HG02840 (cell line): ENCODE measurements around the gene ZEB2.
A peak's percentile ranks its signal among the peaks of the same experiment; 100 is the strongest.

Experiments used
- ATAC-seq: cut with Tn5 transposase; IDR thresholded peaks from one replicate; pipeline ENCODE4 v1.9.1; 2021; ENCODE audit warnings: mild to moderate bottlenecking, moderate library complexity, moderate number of reproducible peaks; ENCODE audit not compliant: unreplicated experiment, low FRiP score

ZEB2 gene

DNA sequence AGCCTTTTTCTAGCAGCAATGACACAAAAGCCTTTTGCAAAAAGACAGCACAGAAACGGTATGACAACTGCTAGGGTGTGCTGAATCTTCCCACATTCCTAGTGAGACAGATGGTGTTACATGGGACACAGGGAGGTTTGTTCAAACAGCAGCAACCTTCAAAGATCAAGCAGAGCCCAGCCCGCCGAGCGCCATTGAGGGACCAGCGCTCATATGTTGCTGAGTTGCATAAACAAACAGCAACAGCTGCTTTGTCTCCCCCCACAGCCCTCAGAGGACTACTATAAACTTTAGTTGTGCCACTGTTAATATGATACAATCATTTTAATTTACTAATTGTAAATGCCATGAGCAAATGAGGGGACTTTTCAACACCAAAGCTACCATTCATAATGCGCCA, 117.7 kb downstream of the ZEB2 start:
- ATAC-seq, result no peak

DNA sequence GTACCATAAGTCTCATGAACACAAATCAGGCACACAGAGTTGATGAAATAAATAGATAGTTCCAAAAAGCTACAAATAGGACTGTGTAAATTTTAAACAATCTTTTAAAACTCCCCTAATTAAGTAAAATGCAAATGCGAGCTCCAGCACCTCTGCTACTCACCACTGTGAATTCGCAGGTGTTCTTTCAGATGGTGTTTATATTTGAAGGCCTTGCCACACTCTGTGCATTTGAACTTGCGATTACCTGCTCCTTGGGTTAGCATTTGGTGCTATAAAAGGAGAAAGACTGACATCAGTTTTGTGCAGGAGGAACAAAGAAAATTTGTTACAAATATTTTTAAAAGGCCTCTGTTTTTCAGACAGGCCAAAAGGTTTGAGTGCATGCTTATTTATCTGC, 118.9 kb downstream of the ZEB2 start:
- ATAC-seq, result no peak

DNA sequence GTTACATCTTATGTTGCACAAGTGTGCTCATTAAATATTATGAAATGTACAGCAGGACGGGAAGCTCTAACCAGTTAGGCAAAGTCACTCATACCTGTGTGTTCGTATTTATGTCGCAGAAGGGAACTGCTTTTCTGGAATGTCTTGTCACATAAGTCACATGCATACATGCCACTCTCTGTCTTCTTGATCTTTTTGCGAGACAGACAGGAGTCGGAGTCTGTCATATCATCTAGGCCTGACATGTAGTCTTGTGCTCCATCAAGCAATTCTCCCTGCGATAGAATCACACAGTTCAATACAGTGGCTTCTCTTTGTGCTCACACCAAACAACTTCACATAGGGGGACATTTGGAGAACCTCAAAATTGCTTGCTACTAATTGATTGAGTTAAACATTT, 123.6 kb downstream of the ZEB2 start:
- ATAC-seq, result no peak

DNA sequence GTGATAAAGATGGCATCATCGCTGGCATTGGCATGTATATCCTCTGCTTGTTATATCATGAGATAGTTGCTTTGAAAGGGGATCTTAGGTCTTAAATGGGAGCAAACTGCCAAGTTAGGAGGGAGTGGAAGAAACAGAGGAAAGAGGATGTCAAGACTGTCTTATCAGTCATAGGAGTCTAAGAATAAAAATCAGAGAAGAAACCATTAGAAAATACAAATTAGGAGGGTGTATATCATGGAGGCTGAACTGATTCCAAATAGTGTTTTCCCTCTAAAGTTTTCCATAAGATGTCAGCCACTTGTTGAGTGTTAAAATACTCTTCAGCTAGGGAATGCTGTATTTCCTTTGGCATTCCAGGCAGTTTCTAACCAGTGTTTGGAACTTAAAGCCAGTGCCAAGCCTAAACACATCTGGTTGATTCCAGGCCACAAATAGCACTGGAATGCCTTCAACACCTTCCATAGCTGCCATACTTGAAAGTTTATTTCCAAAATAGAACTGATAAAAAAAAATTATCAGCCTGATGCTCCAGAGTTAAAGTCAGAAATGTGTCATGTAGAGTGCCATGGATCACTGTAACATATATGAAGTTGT, 129.4 kb downstream of the ZEB2 start:
- ATAC-seq, result no peak

DNA sequence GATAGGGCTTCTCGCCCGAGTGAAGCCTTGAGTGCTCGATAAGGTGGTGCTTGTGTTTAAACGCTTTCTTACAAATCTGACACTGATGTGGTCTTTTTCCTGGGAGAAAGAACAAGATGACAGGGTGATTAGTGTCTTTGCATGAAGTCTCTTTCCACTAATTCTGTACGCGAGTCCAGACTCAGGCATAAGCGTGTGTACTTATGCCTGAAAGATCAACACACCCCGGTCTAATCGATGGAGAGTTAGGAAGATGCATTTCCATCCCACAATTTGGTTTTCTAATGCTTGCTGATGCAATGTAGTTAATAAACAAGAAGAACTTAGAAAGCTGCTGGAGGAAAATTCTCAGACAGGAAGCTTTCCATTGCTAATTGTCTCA, 130.0 kb downstream of the ZEB2 start:
- ATAC-seq, result no peak

DNA sequence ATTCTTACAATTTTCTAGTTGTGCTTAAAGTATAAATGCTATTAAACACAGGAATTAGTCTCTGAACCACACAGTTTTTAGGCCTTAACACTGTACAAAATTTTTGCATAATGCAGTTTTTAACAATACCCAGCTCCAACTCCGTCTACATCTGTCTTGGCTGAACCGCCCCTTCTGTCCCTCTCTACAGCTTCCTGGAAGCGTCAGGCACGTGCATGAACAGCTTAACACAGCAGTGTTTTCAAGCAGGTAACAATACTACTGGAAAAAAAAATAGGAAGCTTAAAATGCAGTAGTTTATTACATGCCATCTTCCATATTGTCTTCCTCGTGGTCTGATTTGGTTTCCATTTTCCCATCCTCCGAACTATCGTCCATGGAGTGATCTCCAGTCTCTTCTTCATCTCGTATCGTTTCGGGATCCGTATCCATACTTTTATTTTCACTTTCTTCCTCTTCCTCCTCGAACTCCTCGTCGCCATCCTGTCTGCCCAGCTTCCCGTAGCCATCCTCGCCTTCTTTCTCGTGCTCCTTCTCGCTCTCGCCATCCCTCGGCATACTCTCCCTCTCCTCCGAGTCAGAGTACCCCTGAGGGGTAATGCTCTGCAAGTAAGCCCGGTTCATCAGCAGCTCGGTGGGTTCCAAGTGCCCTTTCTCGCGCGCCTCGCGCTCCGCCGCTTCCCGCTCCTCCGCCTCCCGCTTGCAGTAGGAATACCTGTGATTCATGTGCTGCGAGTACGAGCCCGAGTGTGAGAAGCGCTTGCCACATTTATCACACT, 130.6 kb downstream of the ZEB2 start:
- ATAC-seq, result no peak

DNA sequence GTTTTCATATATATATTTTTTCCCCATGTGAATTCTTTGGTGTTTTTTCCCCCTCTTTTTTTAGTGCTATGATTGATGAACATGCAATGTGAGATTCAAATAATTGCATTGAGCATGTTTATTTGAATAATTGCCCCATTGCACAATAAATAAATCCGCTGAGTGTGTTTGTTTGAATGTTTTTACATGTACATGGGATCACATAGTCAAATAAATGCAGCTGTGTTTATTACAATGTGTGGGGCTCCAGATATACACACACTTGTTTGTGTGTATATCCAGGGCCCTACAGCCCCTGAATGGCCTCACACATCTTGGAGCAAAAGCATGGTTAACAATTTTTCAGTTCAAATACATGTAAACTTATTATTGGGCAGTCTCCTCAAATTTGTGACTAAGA, 134.5 kb downstream of the ZEB2 start:
- ATAC-seq, result no peak

DNA sequence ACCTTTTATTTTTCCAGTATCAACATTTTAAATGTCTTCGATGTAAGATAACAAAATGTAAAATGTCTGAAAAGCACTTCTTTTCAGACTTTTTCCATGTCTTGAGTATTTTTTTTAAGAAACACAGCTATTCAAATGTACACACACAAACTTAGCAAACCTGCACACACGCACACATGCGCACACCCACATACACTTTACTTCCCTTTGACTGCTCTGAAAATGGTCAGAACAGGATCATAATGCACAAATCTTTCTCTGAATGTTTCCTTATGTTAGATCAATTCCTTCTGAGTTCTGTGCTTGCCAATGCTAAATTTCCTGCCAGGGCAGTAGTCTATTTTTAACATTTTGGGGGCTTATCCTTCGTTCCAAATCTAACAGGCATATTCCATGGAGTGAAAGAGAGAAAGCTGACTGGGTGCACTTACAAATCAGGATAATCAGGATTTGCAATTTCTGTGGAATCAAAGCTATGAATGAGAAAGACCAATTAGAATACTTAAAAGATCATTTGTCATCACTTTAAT, 136.3 kb downstream of the ZEB2 start:
- no peak for ATAC-seq

DNA sequence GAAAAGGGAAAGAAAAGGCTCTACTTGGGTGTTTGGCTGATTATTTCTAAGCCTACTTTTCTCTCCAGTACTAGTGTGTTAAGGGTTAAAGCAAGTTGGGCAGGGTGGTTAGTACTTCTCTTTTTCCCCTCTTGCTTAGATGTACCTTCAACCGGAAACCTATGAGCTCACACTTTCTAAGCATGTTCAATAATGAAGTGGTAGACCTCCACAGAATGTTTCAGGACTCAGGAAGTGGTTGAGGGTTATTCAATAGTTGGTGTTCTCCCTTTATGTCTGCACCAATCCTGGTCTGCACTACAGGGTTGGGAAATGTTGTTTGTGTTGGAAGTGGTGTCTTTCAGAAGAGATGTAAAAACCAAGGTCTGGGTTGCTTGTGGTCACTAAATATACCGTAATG, 137.1 kb downstream of the ZEB2 start:
- ATAC-seq, result peak; percentile 98

DNA sequence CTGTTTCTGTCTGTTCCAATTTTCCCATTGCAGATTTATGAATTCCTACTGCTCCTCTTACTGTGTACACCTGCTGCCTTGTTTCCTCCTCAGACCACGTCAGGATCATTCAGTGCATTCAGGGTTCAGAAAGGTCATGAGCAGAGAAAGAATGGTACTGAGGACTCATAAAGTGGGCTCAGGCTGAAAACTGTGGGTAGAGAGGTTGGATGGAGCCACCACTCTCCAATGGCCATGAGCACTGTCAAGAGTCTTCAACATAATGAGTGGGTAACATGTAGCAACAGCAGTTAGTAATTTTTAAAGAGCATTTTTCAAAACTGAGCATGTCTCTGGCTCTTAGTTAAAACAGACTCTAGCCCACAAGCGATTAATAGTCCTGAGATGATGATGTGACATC, 138.2 kb downstream of the ZEB2 start:
- no peak for ATAC-seq

DNA sequence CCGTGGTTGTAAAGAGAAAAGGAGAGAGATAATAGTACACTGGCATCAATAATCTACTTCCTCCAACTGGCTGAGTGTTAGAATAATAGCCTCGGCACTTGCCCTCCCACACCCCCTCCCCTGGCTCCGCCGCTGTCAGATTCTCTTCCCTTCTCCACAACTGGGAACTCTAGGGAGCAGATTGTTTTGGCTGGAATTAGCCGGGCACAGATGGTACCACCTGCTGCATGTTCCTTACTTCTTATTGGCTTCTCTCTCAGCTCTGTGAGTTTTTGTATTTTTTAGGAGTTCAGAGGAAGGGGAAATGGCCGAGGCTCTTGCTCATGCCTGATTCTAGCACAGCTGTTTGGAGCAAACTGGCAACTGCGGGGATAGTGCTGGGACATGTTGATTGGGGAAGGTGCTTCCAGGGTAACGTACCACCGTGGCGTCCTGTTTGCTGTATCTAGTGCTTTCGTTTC, 140.0 kb downstream of the ZEB2 start:
- ATAC-seq, result no peak

DNA sequence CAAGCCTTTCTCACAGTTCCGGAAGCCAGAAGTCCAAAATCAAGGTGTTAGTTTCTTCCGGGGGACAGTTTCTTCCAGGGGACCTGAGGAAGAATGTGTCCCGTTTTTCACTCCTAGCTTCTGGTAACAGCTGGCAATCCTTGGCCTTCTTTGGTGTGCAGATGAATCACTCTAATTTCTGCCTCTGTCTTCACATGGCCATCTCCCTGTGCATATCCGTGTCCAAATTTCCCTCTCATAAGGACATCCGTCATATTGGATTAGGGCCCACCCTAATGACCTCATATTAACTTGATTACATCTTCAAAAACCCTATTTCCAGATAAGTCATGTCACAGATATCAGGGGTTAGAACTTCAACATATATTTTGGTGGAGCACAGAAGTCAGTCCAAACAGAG, 141.4 kb downstream of the ZEB2 start:
- no peak for ATAC-seq

DNA sequence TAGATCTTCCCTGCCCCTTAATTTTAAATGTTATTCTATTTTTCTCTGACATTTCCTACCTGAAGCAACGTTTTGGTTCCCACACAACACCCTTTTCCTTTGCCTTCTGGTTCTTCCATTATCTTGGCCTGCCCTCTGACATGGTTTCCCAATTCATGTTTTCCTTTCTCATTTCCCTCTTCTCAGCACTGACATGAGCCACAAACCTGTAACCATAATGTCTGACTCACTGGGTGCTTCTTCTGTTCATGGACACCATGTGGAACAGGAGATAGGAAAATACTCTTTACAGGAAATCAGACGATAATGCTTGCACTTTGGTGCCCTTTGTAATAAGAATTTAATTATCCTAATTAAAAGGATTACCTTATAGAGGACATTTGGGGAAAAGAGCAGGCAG, 142.0 kb downstream of the ZEB2 start:
- ATAC-seq, result no peak

DNA sequence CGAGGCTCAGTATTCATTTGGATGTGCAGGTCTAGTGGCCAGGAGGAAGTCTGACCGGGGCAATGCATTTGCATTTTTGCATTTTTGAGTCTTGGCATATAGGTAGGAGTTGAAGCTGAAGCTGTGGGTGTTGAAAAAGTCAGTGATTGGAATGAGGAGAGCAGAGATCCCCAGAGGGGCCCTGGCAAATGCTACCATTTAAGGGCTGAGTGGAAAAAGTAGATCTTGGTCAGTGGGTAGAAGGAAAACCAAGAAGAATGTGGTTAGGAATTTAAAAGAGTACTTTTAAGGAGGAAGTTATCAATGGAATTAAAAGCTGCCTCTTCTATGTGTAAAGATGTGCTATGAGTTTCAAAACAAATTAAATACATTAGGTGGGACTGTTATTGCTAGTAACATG, 143.0 kb downstream of the ZEB2 start:
- no peak for ATAC-seq

DNA sequence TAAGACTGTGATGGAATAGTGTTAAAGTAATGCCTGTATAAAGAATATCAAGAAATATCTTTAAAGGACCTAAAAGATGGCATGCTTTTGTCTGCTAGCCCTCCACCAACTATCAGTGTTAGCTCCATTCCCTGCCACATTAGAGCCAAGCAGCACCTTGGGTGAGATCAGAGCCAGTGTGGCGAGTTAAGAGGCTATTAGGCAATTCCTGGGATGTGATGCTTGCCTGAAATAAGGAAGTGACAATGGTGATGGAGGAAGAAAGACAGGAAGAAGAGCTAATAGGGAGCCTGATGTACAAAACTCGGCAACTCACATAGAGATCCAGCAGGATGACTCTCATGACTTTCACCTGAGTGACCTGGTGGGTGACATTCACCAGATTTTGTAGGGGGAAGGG, 143.5 kb downstream of the ZEB2 start:
- no peak for ATAC-seq

DNA sequence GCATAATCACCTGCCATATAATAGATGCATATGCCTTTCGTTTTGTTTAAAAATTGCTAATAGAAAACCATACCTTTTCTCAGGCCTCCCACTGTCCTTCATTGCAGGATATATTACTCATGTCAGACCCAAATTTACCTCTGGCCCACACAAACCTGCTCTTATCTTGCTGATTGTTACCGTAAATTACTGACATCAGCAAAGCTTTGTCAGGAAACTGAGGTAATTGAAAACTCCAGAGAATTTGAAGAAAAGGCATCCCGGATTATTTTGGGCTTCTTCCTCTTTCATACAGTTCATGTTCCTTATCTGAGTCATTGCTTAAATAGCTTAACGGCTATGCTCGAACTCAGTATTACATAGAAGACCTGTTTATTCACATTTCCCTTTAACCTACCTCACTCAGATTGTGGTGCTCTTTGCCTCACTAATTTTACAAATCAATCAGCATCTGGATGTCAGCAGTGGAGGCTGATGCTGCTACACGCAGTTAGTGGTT, 145.7 kb downstream of the ZEB2 start:
- ATAC-seq, result peak; percentile 67

DNA sequence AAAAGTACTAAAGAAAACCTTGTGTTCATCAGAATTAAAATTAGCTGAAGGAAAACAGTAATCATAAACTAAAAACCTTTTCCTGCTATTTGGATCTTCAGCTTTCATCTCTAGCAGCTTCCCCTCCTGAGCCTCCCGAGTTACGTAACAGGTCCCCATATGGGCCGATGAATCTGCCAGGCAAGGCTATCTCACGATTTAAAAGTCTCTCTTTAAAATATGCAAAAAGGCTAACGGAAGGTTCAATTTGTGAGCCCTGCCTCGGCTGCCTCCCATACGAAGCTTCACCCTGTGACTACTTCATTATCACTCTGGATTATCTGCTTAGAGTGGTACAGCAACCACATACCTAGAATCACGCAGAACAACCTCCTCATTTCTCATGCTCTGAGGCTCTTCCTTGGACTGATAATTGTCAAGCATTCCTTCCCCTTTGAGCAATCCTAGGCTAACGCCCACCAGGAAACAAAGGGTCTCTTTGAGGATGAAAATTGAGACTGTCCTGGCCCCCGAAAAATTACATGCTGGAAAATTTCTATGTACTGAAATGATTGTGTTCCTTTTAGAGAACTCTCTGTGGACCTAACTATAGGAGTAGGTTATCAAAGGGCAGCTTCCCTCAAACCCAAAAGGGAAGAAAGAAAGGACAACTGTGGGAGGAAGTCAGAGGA, 147.4 kb downstream of the ZEB2 start:
- ATAC-seq, result no peak

DNA sequence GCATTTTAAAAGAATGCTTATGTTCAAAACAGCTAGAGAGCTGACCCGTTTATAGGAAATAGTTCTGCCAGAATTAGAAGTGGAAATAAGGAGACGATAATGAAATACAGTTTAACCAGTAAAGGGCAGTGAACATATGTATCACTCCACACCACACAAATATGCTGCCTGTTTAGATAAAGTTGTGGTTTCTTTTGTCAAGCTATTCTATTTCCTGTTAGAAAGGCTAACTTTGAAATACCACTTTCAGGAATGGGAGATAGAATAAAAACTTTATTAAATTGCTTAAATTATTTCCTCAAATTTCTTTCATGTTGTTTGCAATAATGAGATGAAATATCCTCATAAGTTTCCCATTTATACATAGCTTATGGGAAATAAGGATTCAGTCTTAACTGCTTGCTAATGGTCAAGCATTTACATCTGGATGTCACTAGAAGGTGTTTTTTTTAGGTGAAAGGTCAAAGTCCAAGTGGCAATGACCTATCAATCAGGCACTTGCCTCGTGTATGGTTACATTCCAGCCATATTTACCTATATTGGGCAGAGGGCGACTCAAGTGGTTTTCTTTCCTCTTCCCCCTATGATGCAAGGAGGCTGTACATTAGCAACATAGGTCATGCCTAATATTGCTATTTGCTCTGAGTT, 148.9 kb downstream of the ZEB2 start:
- no peak for ATAC-seq

DNA sequence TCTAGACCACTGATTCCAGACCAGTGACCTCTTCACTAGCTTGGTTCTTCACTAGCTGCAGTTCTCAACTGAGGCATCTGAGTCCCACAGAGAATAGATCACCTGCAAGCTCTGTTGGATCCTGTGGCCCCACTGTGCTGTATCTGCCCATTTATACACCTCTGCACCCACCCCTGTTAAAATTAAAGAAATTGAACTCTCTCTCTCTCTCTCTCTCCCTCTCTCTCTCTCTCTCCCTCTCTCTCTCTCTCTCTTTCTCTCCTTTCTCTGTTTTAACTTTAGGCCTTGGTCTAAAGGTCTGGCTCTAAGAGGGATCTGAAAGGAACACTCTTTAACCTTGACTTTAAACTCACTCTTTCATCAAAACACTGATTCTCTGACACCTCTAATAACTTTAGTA, 150.5 kb downstream of the ZEB2 start:
- ATAC-seq, result no peak

DNA sequence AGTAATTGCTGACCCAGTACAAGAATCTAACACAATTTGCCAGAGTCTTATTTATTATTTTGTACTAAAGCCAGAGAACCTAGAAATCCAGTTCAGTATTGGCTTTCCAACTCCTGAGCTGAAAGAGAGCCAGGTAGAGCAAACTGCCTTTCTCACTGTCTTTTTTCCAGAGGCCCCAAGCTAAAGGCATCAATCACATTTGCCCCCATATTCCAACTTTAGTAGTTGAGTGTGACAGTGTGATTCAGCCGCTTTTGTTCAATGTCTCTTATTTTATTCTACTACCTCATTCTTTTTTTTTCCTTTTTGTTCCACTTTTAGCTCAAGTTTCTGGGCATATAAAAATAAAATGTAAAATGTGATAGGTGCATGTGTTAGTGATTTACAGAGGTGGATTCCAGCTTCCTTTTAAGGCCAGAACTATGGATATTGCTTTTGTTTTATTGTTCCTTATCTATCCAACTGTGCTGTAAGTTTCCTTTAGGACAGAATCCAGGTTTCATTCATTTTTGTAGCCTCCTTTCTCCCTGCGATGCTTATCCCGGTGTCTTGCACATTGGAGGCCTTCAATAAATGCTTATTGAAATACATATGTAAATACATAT, 153.0 kb downstream of the ZEB2 start:
- no peak for ATAC-seq
